Measurements from ENCODE around the gene SLC15A4. TPM values are rescaled to one million over a fixed set of nuclear protein-coding genes. Genes with fewer than 3 reads are reported as not detected.

SLC15A4 gene
- total and polyA plus RNA-seq, 2 of the 13 experiments (the other 11 are each of a cell fraction or from before 2014, with no cell fraction given) = 17.3 to 22.7 TPM

GRCh38 chr12:128863957-128864356 lies 40.2 kb upstream of the SLC15A4 start:
- ATAC-seq = no peak; the same call in 2 of the 3 replicates
- Histone ChIP-seq H3K9ac (ENCODE audit: insufficient read depth, low read depth, low read length) (no peak overlapping the region), H3K4me1 (ENCODE audit: insufficient read depth, low read length) (peaks cover 41% of the 10 kb centered on the region), H3K36me3 (replicated peaks in 1 of 2; ENCODE audit: control insufficient read depth in 1 of 2, insufficient read depth in 2 of 2, low read length in 2 of 2) (no peaks in the 10 kb centered on the region), H2AFZ (ENCODE audit: low read length) (no peak overlapping the region), H4K20me1 (ENCODE audit: insufficient read depth, low read length) (no peaks in the 10 kb centered on the region), H3K4me3 (replicated peaks in 1 of 3; ENCODE audit: insufficient read depth in 1 of 3, low read depth in 2 of 3, low read length in 3 of 3) (no peak overlapping the region; a peak in 1 of 6 replicates), H3K27me3 (ENCODE audit: control insufficient read depth in 1 of 2, insufficient read depth in 2 of 2, low read length in 2 of 2) (no peaks in the 10 kb centered on the region), H3K9me3 (ENCODE audit: low read length) (no peaks in the 10 kb centered on the region), H3K79me2 (ENCODE audit: insufficient read depth, low read length) (no peaks in the 10 kb centered on the region), H3K4me2 (ENCODE audit: low read depth, low read length) (peak overlapping the region; percentile 42; the same call in 1 of the 2 replicates), H3K27ac (ENCODE audit: extremely low read length, insufficient read depth, low read length) (no peak overlapping the region)
- FAIRE-seq = no peak
- DNase-seq (ENCODE audit: low spot score) = no peak
- ChIA-PET CTCF (ENCODE audit: low intra/inter-chr PET ratio, low total read pairs) (no interaction called here), POLR2A (no interaction called here)
- 37% methylated on average over 11 of the region's 11 CpGs for WGBS (ENCODE audit: low lambda C conversion rate)
- TF ChIP-seq ADNP (CRISPR knock-in tag; IDR thresholded peaks at IDR 0.05) (no peak), KAT2B (IDR thresholded peaks at IDR 0.05; ENCODE audit: borderline replicate concordance, low read depth, low read length) (no peak), HHEX (CRISPR knock-in tag; IDR thresholded peaks at IDR 0.05) (no peak), RAD21 (CRISPR knock-in tag; IDR thresholded peaks at IDR 0.05) (no peak), ZNF318 (CRISPR knock-in tag; IDR thresholded peaks at IDR 0.05) (no peak), ZNF431 (CRISPR knock-in tag; IDR thresholded peaks at IDR 0.05; ENCODE audit: borderline replicate concordance, low read depth) (no peak), ZNF788 (CRISPR knock-in tag; IDR thresholded peaks at IDR 0.05; ENCODE audit: borderline replicate concordance) (no peak), ZNF143 (CRISPR knock-in tag; IDR thresholded peaks at IDR 0.05) (no peak), POLR2A (IDR thresholded peaks at IDR 0.05; ENCODE audit: insufficient read depth in 1 of 2, low read depth in 2 of 2, low read length in 2 of 2) (no peak), ZNF276 (CRISPR knock-in tag; IDR thresholded peaks at IDR 0.05; ENCODE audit: low read depth) (no peak), TBX3 (IDR thresholded peaks at IDR 0.05; ENCODE audit: borderline replicate concordance) (no peak), ZNF672 (CRISPR knock-in tag; IDR thresholded peaks at IDR 0.05) (no peak)
- intact Hi-C loops (cut with micrococcal nuclease; ENCODE audit: unreplicated experiment) (no loop called here), in situ Hi-C loops (cut with HindIII; ENCODE audit: extremely low pct_ligation_motif_present, low pct_unique_long_range_greater_than_20kb) (no loop called here)
- no TSS peak for BruUV-seq (replicated peaks)
